H1 (cell line): ENCODE results near the gene DNAJC7. TPM values are rescaled to one million over a fixed set of nuclear protein-coding genes. Genes with fewer than 3 reads are reported as not detected.

ENCODE experiments used
- EGR1 ChIP-seq: IDR thresholded peaks from 2 replicates; pipeline ENCODE4 v1.6.1; 2011; ENCODE audit warnings: low read depth, low read length, borderline replicate concordance
- KDM5A ChIP-seq: fragments of 200-600 bp; IDR thresholded peaks from 2 replicates; pipeline ENCODE4 v1.7.1; 2012; ENCODE audit warnings: mild to moderate bottlenecking, low read length, inconsistent platforms, mixed read lengths
- NANOG ChIP-seq: IDR thresholded peaks from 2 replicates; pipeline ENCODE4 v1.6.1; 2011; ENCODE audit warnings: low read length, low read depth, mild to moderate bottlenecking, inconsistent platforms; ENCODE audit not compliant: insufficient read depth, poor library complexity, severe bottlenecking
- RAD21 ChIP-seq, 2 experiments: IDR thresholded peaks in 1 of 2; conservative IDR thresholded peaks in 1 of 2; 2 replicates each; pipeline ENCODE4 v1.6.1; 2011; ENCODE audit warnings: low read depth in 2 of 2, low read length in 2 of 2, improper control_type of control experiment in 1 of 2, inconsistent platforms in 1 of 2, mild to moderate bottlenecking in 1 of 2, moderate library complexity in 1 of 2
- SP4 ChIP-seq: IDR thresholded peaks from 2 replicates; pipeline ENCODE4 v1.6.1; 2012; ENCODE audit warnings: low read length, inconsistent platforms
- polyA plus RNA-seq, 7 experiments: library from polyadenylated mRNA; depleted of rRNA in 3 of 7; stranded (reverse) in 5 of 7; unstranded in 2 of 7; fragments of >200 nt in 5 of 7; fragments of 200-250 nt in 2 of 7; gene quantifications; 1 replicate in 5 of 7; 2 replicates in 1 of 7; 4 replicates in 1 of 7; pipeline versions ENCODE4 v1.2.1 to v1.2.3, GENCODE V29; 2011 to 2013; ENCODE audit warnings: missing spikeins in 2 of 7, mixed read lengths in 2 of 7
- total RNA-seq: library from RNA; stranded (reverse); fragmentation: NEBNext Ultra II Directional; extraction: Animal tissue kit (Norgen Biotek cat#: 25700); gene quantifications from 2 replicates; pipeline ENCODE4 v1.2.1, GENCODE V29; 2021

DNAJC7 gene
- total and polyA plus RNA-seq, 2 of the 8 experiments (the other 6 are each of a cell fraction or from before 2014, with no cell fraction given): 31.0 to 148 TPM

GRCh38 chr17:41930009-41930832 is 87.0 kb downstream of the DNAJC7 start, which contains the start of gene ODAD4 (continued):
- no peak for TF ChIP-seq SP4
- TF ChIP-seq KDM5A: no peak
- TF ChIP-seq RAD21 (IDR thresholded peaks at IDR 0.05 in 1 of 2, conservative IDR thresholded peaks at IDR 0.05 in 1 of 2; ENCODE audit: low read depth in 2 of 2, low read length in 2 of 2): peak; percentile 36 to 46
- TF ChIP-seq NANOG: no peak
- TF ChIP-seq EGR1: peak; percentile 75; the same call in 1 of the 2 replicates
